IMR-90 (cell line): ENCODE results near the gene ZNF488. TPM values are rescaled to one million over a fixed set of nuclear protein-coding genes. Genes with fewer than 3 reads are reported as not detected.

ENCODE experiments used
- ATAC-seq: fragments of 200-7000 bp; cut with Tn5 transposase; 2 replicates; pipeline ENCODE4 v1.9.1; 2020; ENCODE audit warnings: low read depth, mild to moderate bottlenecking, moderate library complexity
- BruUV-seq: library from RNA; stranded (reverse); fragments of 400-500 nt; replicated peaks from 2 replicates; lab custom pipeline; 2021; lab: Mats Ljungman, UMichigan
- CTCF ChIA-PET: fragments of 300-600 bp; formaldehyde crosslinking; extraction: SDS; loops from one replicate; lab custom pipeline; 2021; ENCODE audit warnings: antibody characterized with exemption; lab: Yijun Ruan, JAX
- POLR2A ChIA-PET: fragments of 300-600 bp; sonication (Branson Sonifier 250); formaldehyde crosslinking; loops from one replicate; lab custom pipeline; 2022; ENCODE audit warnings: antibody characterized with exemption; ENCODE audit not compliant: unreplicated experiment; lab: Charles Lee
- DNase-seq: peaks from one replicate; pipeline ENCODE4 v3.0.0; 2013
- H2AFZ ChIP-seq: replicated peaks from 2 replicates; pipeline ENCODE3; 2013; ENCODE audit warnings: low read length, mild to moderate bottlenecking; ENCODE audit not compliant: poor library complexity
- H2AK5ac ChIP-seq: 2 replicates; pipeline ENCODE4 v1.6.1; 2013; ENCODE audit warnings: low read depth, low read length, inconsistent platforms
- H2AK9ac ChIP-seq: replicated peaks from 2 replicates; pipeline ENCODE3; 2013; ENCODE audit warnings: mild to moderate bottlenecking, low read depth, low read length, moderate library complexity; ENCODE audit not compliant: poor library complexity
- H2BK120ac ChIP-seq: 2 replicates; pipeline ENCODE4 v1.6.1; 2013; ENCODE audit warnings: low read depth, low read length, inconsistent platforms
- H2BK15ac ChIP-seq: 3 replicates; pipeline ENCODE4 v1.6.1; 2013; ENCODE audit warnings: low read depth, low read length, inconsistent platforms
- H2BK20ac ChIP-seq: 2 replicates; pipeline ENCODE4 v1.6.1; 2013; ENCODE audit warnings: low read depth, mild to moderate bottlenecking, inconsistent platforms, low read length, moderate library complexity
- H2BK5ac ChIP-seq: 2 replicates; pipeline ENCODE4 v1.6.1; 2013; ENCODE audit warnings: mild to moderate bottlenecking, low read depth, low read length, inconsistent platforms; ENCODE audit not compliant: poor library complexity, severe bottlenecking
- H3K14ac ChIP-seq: replicated peaks from 2 replicates; pipeline ENCODE4 v1.6.1; 2013; ENCODE audit warnings: low read depth, low read length, inconsistent platforms
- H3K18ac ChIP-seq: 2 replicates; pipeline ENCODE4 v1.6.1; 2013; ENCODE audit warnings: low read depth, low read length, control low read depth
- H3K23ac ChIP-seq: 2 replicates; pipeline ENCODE4 v1.6.1; 2013; ENCODE audit warnings: low read depth, low read length, inconsistent platforms
- H3K27ac ChIP-seq: 2 replicates; pipeline ENCODE4 v1.5.1; 2013; ENCODE audit warnings: mild to moderate bottlenecking, control low read depth, low read length; ENCODE audit not compliant: insufficient read depth
- H3K27me3 ChIP-seq: 2 replicates; pipeline ENCODE4 v1.6.1; 2013; ENCODE audit warnings: low read length; ENCODE audit not compliant: control insufficient read depth, insufficient read depth
- H3K36me3 ChIP-seq: 2 replicates; pipeline ENCODE4 v1.6.1; 2013; ENCODE audit warnings: low read length, mixed read lengths; ENCODE audit not compliant: control insufficient read depth, insufficient read depth
- H3K4ac ChIP-seq: 2 replicates; pipeline ENCODE4 v1.6.1; 2013; ENCODE audit warnings: low read depth, low read length, inconsistent platforms
- H3K4me1 ChIP-seq: 2 replicates; pipeline ENCODE4 v1.6.1; 2013; ENCODE audit warnings: low read length, mixed read lengths; ENCODE audit not compliant: control insufficient read depth, insufficient read depth
- H3K4me2 ChIP-seq: 2 replicates; pipeline ENCODE4 v1.6.1; 2013; ENCODE audit warnings: low read depth, mild to moderate bottlenecking, control low read depth, low read length, moderate library complexity
- H3K4me3 ChIP-seq: 2 replicates; pipeline ENCODE4 v1.5.1; 2013; ENCODE audit warnings: low read depth, mild to moderate bottlenecking, control low read depth, low read length, moderate library complexity; ENCODE audit not compliant: insufficient read depth
- H3K56ac ChIP-seq: 2 replicates; pipeline ENCODE4 v1.6.1; 2013; ENCODE audit warnings: low read length, inconsistent platforms; ENCODE audit not compliant: insufficient read depth; ENCODE audit errors: extremely low read depth
- H3K79me1 ChIP-seq, 2 experiments: 2 replicates each; pipeline ENCODE4 v1.6.1; 2013; ENCODE audit warnings: low read length in 2 of 2, inconsistent platforms in 1 of 2, low read depth in 1 of 2
- H3K9ac ChIP-seq: 2 replicates; pipeline ENCODE4 v1.6.1; 2013; ENCODE audit warnings: low read depth, low read length, control low read depth
- H3K9me1 ChIP-seq: 2 replicates; pipeline ENCODE4 v1.6.1; 2013; ENCODE audit warnings: low read length, inconsistent platforms; ENCODE audit not compliant: insufficient read depth
- H3K9me3 ChIP-seq: 2 replicates; pipeline ENCODE4 v1.6.1; 2013; ENCODE audit warnings: low read length; ENCODE audit not compliant: control insufficient read depth, insufficient read depth
- H4K20me1 ChIP-seq: 2 replicates; pipeline ENCODE4 v1.6.1; 2013; ENCODE audit warnings: low read length, inconsistent platforms; ENCODE audit not compliant: insufficient read depth
- H4K5ac ChIP-seq: 2 replicates; pipeline ENCODE4 v1.6.1; 2013; ENCODE audit warnings: mild to moderate bottlenecking, low read depth, low read length, control low read depth
- H4K8ac ChIP-seq, 2 experiments: 2 replicates each; pipeline ENCODE4 v1.6.1; 2013; ENCODE audit warnings: low read depth in 2 of 2, low read length in 2 of 2, control low read depth in 1 of 2, inconsistent platforms in 1 of 2
- H4K91ac ChIP-seq: 2 replicates; pipeline ENCODE4 v1.6.1; 2013; ENCODE audit warnings: low read depth, low read length, inconsistent platforms; ENCODE audit not compliant: insufficient read depth
- BHLHE40 ChIP-seq: fragments of 150-350 bp; IDR thresholded peaks from 2 replicates; pipeline ENCODE4 v1.6.1; 2016; ENCODE audit warnings: mild to moderate bottlenecking, low read depth, low read length
- CEBPB ChIP-seq: IDR thresholded peaks from 2 replicates; pipeline ENCODE4 v1.6.1; 2012; ENCODE audit warnings: low read depth, low read length, improper control_type of control experiment
- CHD1 ChIP-seq: IDR thresholded peaks from 2 replicates; pipeline ENCODE4 v1.6.1; 2012; ENCODE audit warnings: low read depth, low read length, improper control_type of control experiment
- CTCF ChIP-seq: conservative IDR thresholded peaks from 2 replicates; pipeline ENCODE4 v1.5.1; 2012; ENCODE audit warnings: mild to moderate bottlenecking, low read depth, low read length, improper control_type of control experiment
- ELK1 ChIP-seq: fragments of 150-350 bp; IDR thresholded peaks from 2 replicates; pipeline ENCODE4 v1.6.1; 2016; ENCODE audit warnings: low read depth, mild to moderate bottlenecking, low read length, moderate library complexity, borderline replicate concordance
- FOS ChIP-seq: fragments of 150-350 bp; IDR thresholded peaks from 2 replicates; pipeline ENCODE4 v1.6.1; 2016; ENCODE audit warnings: low read depth, low read length
- MAFK ChIP-seq: IDR thresholded peaks from 2 replicates; pipeline ENCODE4 v1.6.1; 2012; ENCODE audit warnings: low read depth, low read length, improper control_type of control experiment
- MXI1 ChIP-seq: IDR thresholded peaks from 2 replicates; pipeline ENCODE4 v1.6.1; 2012; ENCODE audit warnings: low read depth, mild to moderate bottlenecking, low read length, moderate library complexity, borderline replicate concordance
- NFE2L2 ChIP-seq: fragments of 150-350 bp; IDR thresholded peaks from 2 replicates; pipeline ENCODE4 v1.6.1; 2016; ENCODE audit warnings: low read depth, mild to moderate bottlenecking, low read length
- POLR2A ChIP-seq: IDR thresholded peaks from 2 replicates; pipeline ENCODE4 v1.6.1; 2012; ENCODE audit warnings: mild to moderate bottlenecking, low read depth, low read length
- RAD21 ChIP-seq: IDR thresholded peaks from 2 replicates; pipeline ENCODE4 v1.6.1; 2012; ENCODE audit warnings: low read length, improper control_type of control experiment
- RFX5 ChIP-seq: IDR thresholded peaks from 2 replicates; pipeline ENCODE4 v1.8.0; 2012; ENCODE audit warnings: low read depth, mild to moderate bottlenecking, low read length, moderate library complexity
- SMC3 ChIP-seq: fragments of 150-350 bp; IDR thresholded peaks from 2 replicates; pipeline ENCODE4 v1.6.1; 2016; ENCODE audit warnings: low read depth, mild to moderate bottlenecking, antibody characterized with exemption, low read length, moderate library complexity
- USF2 ChIP-seq: fragments of 150-350 bp; IDR thresholded peaks from 2 replicates; pipeline ENCODE4 v1.6.1; 2017; ENCODE audit warnings: mild to moderate bottlenecking, antibody characterized with exemption, low read length, low read depth
- WGBS, 2 experiments: methylation state at CpG; one replicate each; pipeline versions ENCODE4 v1.1.5 to v1.1.7; 2013; ENCODE audit warnings: missing lambda C conversion rate in 2 of 2; ENCODE audit not compliant: insufficient read length in 1 of 2; ENCODE audit errors: extremely low coverage in 2 of 2; 5-methylcytosine and 5-hydroxymethylcytosine counted together
- dilution Hi-C: fragments of 300-500 bp; cut with HindIII; formaldehyde crosslinking; loops from one replicate; pipeline ENCODE4 v1.14.3; 2018; ENCODE audit warnings: low sequenced_read_pairs; ENCODE audit not compliant: unreplicated experiment
- in situ Hi-C: fragments of 300-500 bp; cut with MboI; formaldehyde crosslinking; loops from 3 replicates; pipeline ENCODE4 v1.14.3; 2019; ENCODE audit warnings: low sequenced_read_pairs, inconsistent platforms, mixed read lengths
- intact Hi-C: fragments of 100-400 bp; cut with micrococcal nuclease; formaldehyde crosslinking; loops from 2 replicates; pipeline ENCODE4 v1.10.0; 2022
- polyA plus RNA-seq, 3 experiments: library from polyadenylated mRNA; depleted of rRNA; stranded (reverse); fragments of >200 nt; gene quantifications; 2 replicates each; pipeline ENCODE4 v1.2.3, GENCODE V29; 2012; ENCODE audit warnings: low replicate concordance in 1 of 3
- total RNA-seq: library from RNA; depleted of rRNA; stranded (reverse); fragments of >200 nt; gene quantifications from 2 replicates; pipeline ENCODE4 v1.2.3, GENCODE V29; 2012

The ZNF488 gene
- total and polyA plus RNA-seq, 2 of the 4 experiments (the other 2 are of a cell fraction) = under 0.01 to 0.14 TPM

- H4K8ac ChIP-seq = no peak overlapping the region
Measured at GRCh38 chr10:47409171-47409865, 25.2 kb upstream of the ZNF488 start.

More at GRCh38 chr10:47409171-47409865, 25.2 kb upstream of the ZNF488 start:
- no peak overlapping the region for H3K4ac ChIP-seq
- BruUV-seq = no TSS peak
- H3K79me1 ChIP-seq = no peaks in the 10 kb centered on the region
- intact Hi-C loops = no loop called here
- no peaks in the 10 kb centered on the region for H3K36me3 ChIP-seq
- no peak overlapping the region for H2BK5ac ChIP-seq
- peaks cover 24% of the 10 kb centered on the region for H3K27me3 ChIP-seq
- H3K23ac ChIP-seq = no peak overlapping the region
- no peak overlapping the region for H3K18ac ChIP-seq
- no peaks in the 10 kb centered on the region; the same call in 1 of the 2 replicates for H4K20me1 ChIP-seq
- peaks cover 9% of the 10 kb centered on the region for H3K4me1 ChIP-seq
- ATAC-seq (no peak), DNase-seq (no peak)
- H4K5ac ChIP-seq = no peak overlapping the region
- dilution Hi-C loops = no loop called here
- no peak for TF ChIP-seq ELK1
- no peak for TF ChIP-seq BHLHE40
- no peak for TF ChIP-seq MXI1
- no peak for TF ChIP-seq SMC3
- TF ChIP-seq POLR2A = no peak
- TF ChIP-seq NFE2L2 = no peak
- TF ChIP-seq CHD1 = no peak
- TF ChIP-seq MAFK = no peak
- no peak for TF ChIP-seq USF2
- no peak for TF ChIP-seq RFX5
- no peak for TF ChIP-seq CTCF
- no peak for TF ChIP-seq RAD21
- TF ChIP-seq CEBPB = no peak
- no peak for TF ChIP-seq FOS
- H2BK120ac ChIP-seq = no peak overlapping the region
- H3K9me1 ChIP-seq = peaks cover 13% of the 10 kb centered on the region
- H3K27ac ChIP-seq = no peak overlapping the region
- ChIA-PET CTCF (no interaction called here), POLR2A (no interaction called here)
- 75% methylated on average over 4 of the region's 15 CpGs; no CpG with 5 or more reads in 1 of the 2 experiments for WGBS, 2 experiments
- no peak overlapping the region for H2AFZ ChIP-seq
- no peaks in the 10 kb centered on the region for H3K9me3 ChIP-seq
- H3K4me3 ChIP-seq = no peak overlapping the region
- H3K14ac ChIP-seq = no peak overlapping the region
- in situ Hi-C loops = loop anchor here (25.0 kb wide), 1 partner anchor 872 kb away; no protein-coding TSS in a partner anchor
- no peak overlapping the region for H2BK20ac ChIP-seq
- no peak overlapping the region for H3K9ac ChIP-seq
- no peak overlapping the region for H3K56ac ChIP-seq
- no peak overlapping the region for H3K4me2 ChIP-seq
- no peak overlapping the region for H4K91ac ChIP-seq
- 0 out of 2 replicates have a peak overlapping the region, but pooled peaks have one; percentile 14 for H2AK5ac ChIP-seq
- no peak overlapping the region for H2AK9ac ChIP-seq
- no peak overlapping the region for H2BK15ac ChIP-seq
